ENCODE results near the gene RPS29. TPM values are rescaled to one million over a fixed set of nuclear protein-coding genes. Genes with fewer than 3 reads are reported as not detected.

The RPS29 gene
- total and polyA plus RNA-seq, 2 of the 13 experiments (the other 11 are each of a cell fraction or from before 2014, with no cell fraction given) = 4,303 to 8,215 TPM

- no peak for TF ChIP-seq ZBTB44 (CRISPR knock-in tag; IDR thresholded peaks at IDR 0.05)
- TF ChIP-seq ZNF343 (CRISPR knock-in tag; IDR thresholded peaks at IDR 0.05) = no peak
- TF ChIP-seq EP300 (IDR thresholded peaks at IDR 0.05; ENCODE audit: low read depth in 2 of 2, low read length in 2 of 2) = no peak
- no peak for TF ChIP-seq EP300 (CRISPR knock-in tag; IDR thresholded peaks at IDR 0.05; ENCODE audit: borderline replicate concordance)
- peak; percentile 88; the same call in 1 of the 2 replicates for TF ChIP-seq ZNF558 (CRISPR knock-in tag; IDR thresholded peaks at IDR 0.05; ENCODE audit: borderline replicate concordance)
- no peak for TF ChIP-seq SNRNP70 (IDR thresholded peaks at IDR 0.05; ENCODE audit: low read depth, low read length)
- peak; percentile 83; the same call in 1 of the 2 replicates for TF ChIP-seq ZNF816 (CRISPR knock-in tag; IDR thresholded peaks at IDR 0.05; ENCODE audit: borderline replicate concordance)
- TF ChIP-seq ZNF652 (CRISPR knock-in tag; IDR thresholded peaks at IDR 0.05; ENCODE audit: borderline replicate concordance, low read depth) = no peak
- TF ChIP-seq ZNF891 (CRISPR knock-in tag; IDR thresholded peaks at IDR 0.05) = peak; percentile 61; the same call in 1 of the 2 replicates
- no peak; the same call in 1 of the 2 replicates for TF ChIP-seq HES4 (CRISPR knock-in tag; IDR thresholded peaks at IDR 0.05; ENCODE audit: borderline replicate concordance)
- TF ChIP-seq PAWR (CRISPR knock-in tag; IDR thresholded peaks at IDR 0.05; ENCODE audit: borderline replicate concordance) = no peak
- TF ChIP-seq KLF12 (CRISPR knock-in tag; IDR thresholded peaks at IDR 0.05; ENCODE audit: borderline replicate concordance) = no peak
- TF ChIP-seq MIER3 (CRISPR knock-in tag; IDR thresholded peaks at IDR 0.05; ENCODE audit: borderline replicate concordance) = peak; percentile 84; the same call in 1 of the 2 replicates
- TF ChIP-seq ZNF12 (CRISPR knock-in tag; IDR thresholded peaks at IDR 0.05) = no peak
- TF ChIP-seq RORA (CRISPR knock-in tag; IDR thresholded peaks at IDR 0.05) = no peak
- no peak for TF ChIP-seq CHD4 (IDR thresholded peaks at IDR 0.05; ENCODE audit: borderline replicate concordance, low read length)
- no peak for TF ChIP-seq ZNF276 (CRISPR knock-in tag; IDR thresholded peaks at IDR 0.05; ENCODE audit: low read depth)
- peak; percentile 63; the same call in 1 of the 2 replicates for TF ChIP-seq ZNF614 (CRISPR knock-in tag; IDR thresholded peaks at IDR 0.05; ENCODE audit: borderline replicate concordance)
- TF ChIP-seq ZZZ3 (CRISPR knock-in tag; IDR thresholded peaks at IDR 0.05; ENCODE audit: borderline replicate concordance) = no peak
- TF ChIP-seq, protein P1, sequence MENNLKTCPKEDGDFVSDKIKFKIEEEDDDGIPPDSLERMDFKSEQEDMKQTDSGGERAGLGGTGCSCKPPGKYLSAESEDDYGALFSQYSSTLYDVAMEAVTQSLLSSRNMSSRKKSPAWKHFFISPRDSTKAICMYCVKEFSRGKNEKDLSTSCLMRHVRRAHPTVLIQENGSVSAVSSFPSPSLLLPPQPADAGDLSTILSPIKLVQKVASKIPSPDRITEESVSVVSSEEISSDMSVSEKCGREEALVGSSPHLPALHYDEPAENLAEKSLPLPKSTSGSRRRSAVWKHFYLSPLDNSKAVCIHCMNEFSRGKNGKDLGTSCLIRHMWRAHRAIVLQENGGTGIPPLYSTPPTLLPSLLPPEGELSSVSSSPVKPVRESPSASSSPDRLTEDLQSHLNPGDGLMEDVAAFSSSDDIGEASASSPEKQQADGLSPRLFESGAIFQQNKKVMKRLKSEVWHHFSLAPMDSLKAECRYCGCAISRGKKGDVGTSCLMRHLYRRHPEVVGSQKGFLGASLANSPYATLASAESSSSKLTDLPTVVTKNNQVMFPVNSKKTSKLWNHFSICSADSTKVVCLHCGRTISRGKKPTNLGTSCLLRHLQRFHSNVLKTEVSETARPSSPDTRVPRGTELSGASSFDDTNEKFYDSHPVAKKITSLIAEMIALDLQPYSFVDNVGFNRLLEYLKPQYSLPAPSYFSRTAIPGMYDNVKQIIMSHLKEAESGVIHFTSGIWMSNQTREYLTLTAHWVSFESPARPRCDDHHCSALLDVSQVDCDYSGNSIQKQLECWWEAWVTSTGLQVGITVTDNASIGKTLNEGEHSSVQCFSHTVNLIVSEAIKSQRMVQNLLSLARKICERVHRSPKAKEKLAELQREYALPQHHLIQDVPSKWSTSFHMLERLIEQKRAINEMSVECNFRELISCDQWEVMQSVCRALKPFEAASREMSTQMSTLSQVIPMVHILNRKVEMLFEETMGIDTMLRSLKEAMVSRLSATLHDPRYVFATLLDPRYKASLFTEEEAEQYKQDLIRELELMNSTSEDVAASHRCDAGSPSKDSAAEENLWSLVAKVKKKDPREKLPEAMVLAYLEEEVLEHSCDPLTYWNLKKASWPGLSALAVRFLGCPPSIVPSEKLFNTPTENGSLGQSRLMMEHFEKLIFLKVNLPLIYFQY (CRISPR knock-in tag; IDR thresholded peaks at IDR 0.05; ENCODE audit: borderline replicate concordance) = 0 out of 2 replicates have a peak, but pooled peaks have one; percentile 31
- TF ChIP-seq ZNF713 (CRISPR knock-in tag; IDR thresholded peaks at IDR 0.05) = no peak
- peak; percentile 44; the same call in 1 of the 2 replicates for TF ChIP-seq AHR (CRISPR knock-in tag; IDR thresholded peaks at IDR 0.05)
- TF ChIP-seq STAG1 (CRISPR knock-in tag; IDR thresholded peaks at IDR 0.05) = peak; percentile 24; the same call in 1 of the 2 replicates
Observed at GRCh38 chr14:49598485-49599300, 12.5 kb upstream of the RPS29 start, which contains the start of gene LRR1 (continued).
